NK-92 (cell line): ENCODE data around the gene CENPQ.
"Not testable (repeated sequence)": the region's sequence is repeated elsewhere in the genome, so short reads cannot be mapped to it uniquely, and the experiment has no call there.

Experiments
- DNase-seq: peaks from one replicate; lab custom pipeline; 2025; ENCODE audit not compliant: unreplicated experiment; lab: John Stamatoyannopoulos, UW

CENPQ gene, protein sequence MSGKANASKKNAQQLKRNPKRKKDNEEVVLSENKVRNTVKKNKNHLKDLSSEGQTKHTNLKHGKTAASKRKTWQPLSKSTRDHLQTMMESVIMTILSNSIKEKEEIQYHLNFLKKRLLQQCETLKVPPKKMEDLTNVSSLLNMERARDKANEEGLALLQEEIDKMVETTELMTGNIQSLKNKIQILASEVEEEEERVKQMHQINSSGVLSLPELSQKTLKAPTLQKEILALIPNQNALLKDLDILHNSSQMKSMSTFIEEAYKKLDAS

GRCh38 chr6:49462927-49463611 lies at the start of gene CENPQ, which contains the start of gene MMUT:
CENPQ (plus strand) TSS chr6:49463370; CDS start chr6:49470177, 6,807 bp downstream.
MMUT (minus strand) TSS chr6:49463253; CDS start chr6:49459466, 3,787 bp downstream.
- DNase-seq: peak; percentile 32

- no peak for DNase-seq
Observed at GRCh38 chr6:49415358-49415757, 47.8 kb upstream of the CENPQ start.

DNA sequence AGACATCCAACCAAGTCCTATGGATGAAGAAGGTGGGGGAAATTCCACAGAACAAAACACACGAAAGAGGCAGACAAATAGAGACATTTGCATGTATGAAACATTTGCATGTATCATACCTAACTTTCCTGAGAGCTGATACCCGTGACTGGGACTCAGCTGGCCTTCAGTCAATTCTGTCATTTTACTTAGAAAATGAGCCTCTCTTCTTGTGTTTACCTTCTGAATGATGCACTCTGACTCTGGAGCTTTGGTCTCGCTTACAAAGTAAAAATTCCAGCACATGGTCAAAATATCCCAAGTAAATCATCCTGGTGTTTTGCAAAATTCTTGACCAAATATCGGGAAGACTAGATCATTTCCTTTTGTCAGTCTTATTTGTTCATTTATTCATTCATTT lies 47.0 kb upstream of the CENPQ start:
- no peak for DNase-seq

DNA sequence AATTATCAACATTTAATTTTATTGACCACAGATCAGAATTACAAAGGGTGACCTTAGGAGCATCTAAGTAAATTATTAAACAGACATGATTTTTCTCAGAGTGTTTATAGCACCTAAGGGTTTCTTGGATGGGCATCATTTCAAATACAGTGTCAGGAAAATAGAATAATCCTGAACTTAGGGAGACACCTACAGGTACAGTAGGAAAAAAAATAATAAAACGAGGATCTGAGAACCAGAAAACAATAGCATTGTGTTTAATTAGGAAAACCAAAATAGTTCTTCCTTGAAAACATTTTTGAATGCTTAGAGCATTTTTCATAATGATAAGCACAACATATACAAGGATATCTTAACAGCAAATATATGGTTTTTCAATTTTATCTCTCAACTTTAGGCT lies 39.4 kb upstream of the CENPQ start:
- DNase-seq: no peak

DNA sequence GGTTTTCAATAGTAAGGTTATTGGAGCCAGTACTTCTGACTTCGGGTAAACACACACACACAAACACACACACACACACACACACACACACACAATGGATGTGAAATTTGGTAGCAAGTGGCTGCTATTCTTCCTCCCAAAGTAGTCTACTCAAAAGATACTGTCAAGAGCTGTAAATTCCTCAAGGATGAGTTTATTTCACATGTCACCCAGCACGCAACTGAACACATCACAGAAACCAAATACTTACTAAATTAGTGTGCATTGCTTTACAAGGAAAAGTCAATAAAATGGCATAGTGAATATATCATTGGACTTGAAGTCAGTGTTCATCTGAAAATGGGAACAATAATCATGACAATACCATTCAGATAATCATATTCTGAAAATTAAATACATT lies 33.0 kb upstream of the CENPQ start:
- DNase-seq: no peak

- DNase-seq: no peak
Observed at GRCh38 chr6:49430866-49431265, 32.3 kb upstream of the CENPQ start.

- DNase-seq: no peak
Observed at GRCh38 chr6:49453221-49453620, 9.9 kb upstream of the CENPQ start.

DNA sequence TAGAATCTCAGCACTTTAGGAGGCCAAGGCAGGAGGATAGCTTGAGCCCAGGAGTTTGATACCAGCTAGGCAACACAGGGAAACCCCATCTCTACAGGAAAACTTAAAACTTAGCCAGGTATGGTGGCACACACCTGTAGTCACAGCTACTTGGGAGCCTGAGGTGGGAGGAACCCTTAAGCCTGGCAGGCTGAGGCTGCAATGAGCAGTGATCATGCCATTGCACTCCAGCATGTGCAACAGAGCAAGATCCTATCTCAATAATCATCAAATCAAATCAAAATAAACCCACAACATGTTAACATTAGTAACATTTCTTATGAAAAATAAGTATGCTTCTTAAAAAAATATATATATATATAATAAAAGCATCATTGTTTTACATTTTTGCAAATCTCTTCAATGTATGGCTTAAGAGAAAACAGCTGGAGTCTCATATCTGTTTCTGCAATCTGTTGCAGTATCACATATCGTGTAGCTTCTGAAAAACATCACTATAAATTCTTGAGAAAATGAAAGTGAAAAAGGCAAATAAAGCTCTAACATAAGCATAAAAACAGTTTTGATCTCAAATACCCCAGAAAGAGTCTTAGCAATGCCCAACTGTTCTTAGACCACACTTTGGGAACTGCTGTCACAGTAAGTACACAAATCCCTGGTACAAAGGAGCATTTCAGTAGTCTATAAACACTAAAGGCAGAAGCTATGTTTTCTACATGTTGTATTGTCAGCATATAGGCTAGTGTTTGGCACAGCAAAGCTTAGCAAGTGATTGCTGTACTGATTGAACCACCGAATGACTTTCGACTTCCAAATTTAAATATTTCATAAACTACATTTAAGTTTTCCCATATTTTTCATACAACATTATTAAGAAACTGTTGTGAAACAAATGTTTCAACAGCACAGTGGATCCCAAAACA lies 8.1 kb upstream of the CENPQ start:
- DNase-seq: no peak

DNA sequence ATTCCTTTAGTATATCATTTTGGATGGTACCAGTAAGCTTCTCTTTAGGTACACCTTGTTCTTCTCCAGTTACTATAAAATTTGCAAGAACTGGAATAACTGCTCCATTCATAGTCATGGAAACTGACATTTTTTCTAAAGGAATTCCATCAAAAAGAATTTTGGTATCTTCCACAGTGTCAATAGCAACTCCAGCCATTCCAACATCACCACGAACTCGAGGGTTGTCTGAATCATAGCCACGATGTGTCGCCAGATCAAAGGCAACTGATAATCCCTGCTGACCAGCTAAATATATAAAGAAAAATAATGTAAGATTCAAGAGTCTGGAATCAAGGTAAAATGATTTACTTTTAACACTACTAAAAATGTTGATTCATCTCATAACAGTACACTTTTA lies 5.4 kb upstream of the CENPQ start:
- no peak for DNase-seq

- no peak for DNase-seq
Observed at GRCh38 chr6:49462071-49462470, 1.1 kb upstream of the CENPQ start.

DNA sequence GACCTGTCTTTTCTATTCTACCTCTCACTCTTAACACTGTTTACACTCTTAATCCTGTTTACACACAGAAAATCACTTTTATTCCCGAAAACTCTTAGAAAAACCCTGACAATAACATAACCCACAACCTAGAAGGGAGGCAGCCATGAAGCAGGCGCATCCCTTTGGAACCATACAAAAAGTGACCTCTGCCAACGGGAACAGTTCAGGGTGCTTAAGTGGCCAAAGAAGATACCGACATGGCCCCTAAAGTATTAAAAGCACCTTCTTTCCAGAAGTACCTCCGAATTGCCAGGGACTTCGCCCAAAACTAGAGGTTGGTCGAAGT lies 607 bp upstream of the CENPQ start:
- DNase-seq: no peak

DNA sequence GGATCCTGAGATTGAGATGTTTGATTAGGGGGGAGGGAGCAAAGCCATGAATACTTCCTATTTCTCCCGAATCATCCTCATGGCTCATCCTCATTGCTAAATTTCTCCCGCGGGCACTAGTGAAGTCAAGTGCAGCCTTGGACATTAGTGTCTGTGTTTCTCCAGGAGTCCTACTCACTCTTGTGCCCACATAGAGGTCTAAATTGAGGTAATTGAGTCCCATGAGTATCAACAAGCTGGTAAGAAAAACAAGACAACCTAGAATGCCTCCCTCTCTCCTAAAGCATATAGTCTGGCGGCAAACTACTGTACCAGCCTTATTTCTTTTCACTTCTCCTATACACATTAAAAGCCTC lies 420 bp downstream of the CENPQ start:
- no peak for DNase-seq

GRCh38 chr6:49464691-49465090 lies 1.5 kb downstream of the CENPQ start:
- DNase-seq: no peak

- DNase-seq: no peak
Observed at GRCh38 chr6:49468042-49468441, 4.9 kb downstream of the CENPQ start.

DNA sequence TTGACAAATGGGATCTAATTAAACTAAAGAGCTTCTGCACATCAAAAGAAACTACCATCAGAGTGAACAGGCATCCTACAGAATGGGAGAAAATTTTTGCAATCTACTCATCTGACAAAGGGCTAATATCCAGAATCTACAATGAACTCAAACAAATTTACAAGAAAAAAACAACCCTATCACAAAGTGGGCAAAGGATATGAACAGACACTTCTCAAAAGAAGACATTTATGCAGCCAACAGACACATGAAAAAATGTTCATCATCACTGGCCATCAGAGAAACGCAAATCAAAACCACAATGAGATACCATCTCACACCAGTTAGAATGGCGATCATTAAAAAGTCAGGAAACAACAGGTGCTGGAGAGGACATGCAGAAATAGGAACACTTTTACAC lies 13.4 kb downstream of the CENPQ start:
- not testable (repeated sequence) for DNase-seq

DNA sequence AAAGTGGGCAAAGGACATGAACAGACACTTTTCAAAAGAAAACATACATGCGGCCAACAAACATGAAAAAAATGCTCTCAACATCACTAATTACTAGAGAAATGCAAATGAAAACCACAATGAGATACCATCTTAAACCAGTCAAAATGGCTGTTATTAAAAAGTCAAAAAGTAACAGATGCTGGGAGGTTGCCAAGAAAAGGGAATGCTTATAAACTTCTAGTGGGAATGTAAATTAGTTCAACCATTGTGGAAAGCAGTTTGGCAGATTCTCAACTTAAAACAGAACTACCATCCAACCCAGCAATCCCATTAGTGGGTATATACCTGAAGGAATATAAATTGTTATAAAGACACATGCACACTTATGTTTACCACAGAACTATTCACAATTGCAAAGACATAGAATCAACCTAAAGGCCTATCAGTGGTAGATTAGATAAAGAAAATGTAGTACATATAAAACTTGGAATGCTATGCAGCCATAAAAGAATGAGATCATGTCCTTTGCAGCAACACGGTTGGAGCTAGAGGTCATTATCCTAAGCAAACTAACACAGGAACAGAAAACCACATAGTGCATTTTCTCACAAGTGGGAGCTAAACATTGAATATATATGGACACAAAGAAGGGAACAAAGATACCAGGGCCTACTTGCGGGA lies 16.3 kb downstream of the CENPQ start:
- no peak for DNase-seq

GRCh38 chr6:49481846-49482245 lies 18.7 kb downstream of the CENPQ start:
- not testable (repeated sequence) for DNase-seq

GRCh38 chr6:49483380-49483779 lies 20.2 kb downstream of the CENPQ start:
- DNase-seq: not testable (repeated sequence)

DNA sequence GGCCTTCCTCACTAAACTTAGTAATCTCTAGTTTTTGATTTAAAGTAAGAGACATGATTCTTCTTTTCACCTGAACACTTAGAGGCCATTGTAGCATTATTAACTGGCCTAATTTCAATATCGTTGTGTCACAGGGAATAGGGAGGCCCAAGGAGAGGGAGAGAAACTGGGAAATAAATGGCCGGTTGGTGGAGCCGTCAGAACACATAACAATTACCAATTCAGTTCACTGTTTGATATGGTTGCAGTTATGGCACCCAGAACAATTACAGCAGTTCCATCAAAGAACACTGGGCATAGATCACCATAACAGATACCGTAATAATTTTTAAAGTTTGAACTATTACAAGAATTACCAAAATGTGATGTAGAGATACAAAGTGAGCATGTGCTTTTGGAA lies 27.5 kb downstream of the CENPQ start:
- no peak for DNase-seq

DNA sequence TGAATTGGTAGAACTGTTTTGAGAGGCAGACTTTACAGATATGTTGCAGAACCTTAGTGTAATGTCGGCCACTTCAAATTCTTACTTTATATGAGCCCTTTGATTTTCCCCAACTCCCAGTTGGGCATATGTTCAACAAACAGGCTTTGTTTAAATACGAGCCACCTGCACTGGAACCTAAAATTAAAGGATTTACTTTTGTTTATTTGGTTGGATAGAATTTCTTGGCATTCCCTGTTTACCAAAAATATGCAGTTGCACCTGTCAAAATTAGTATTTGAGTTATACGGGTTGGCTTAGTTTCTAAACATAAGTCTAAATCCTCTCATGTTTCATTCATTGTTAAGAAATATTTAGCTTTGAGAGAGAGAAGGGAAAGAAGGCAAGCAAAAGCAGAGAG lies 34.1 kb downstream of the CENPQ start:
- no peak for DNase-seq

DNA sequence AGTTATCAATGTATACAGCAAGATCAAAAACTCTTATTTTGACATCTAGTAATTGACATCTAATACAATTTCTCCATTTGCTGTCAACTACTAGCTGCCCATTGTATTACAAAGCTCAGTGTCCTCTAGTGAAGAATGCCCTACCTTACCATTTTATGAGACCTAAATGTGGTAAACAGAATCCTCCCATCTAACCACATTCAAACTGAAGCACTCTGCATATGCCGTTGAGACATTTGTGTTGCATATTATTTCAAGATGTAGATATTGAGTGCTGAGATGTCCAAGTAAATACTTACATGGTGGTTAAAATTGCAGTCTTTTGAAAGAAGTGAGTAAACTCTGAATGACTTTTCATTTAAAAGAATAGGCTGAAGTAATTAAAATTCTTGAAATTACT lies 36.0 kb downstream of the CENPQ start:
- DNase-seq: no peak
